GM19025 (cell line): Measurements from ENCODE around the gene ZNF383.
"Not testable (repeated sequence)": the region's sequence is repeated elsewhere in the genome, so short reads cannot be mapped to it uniquely, and the experiment has no call there.

Experiments used
- ATAC-seq: cut with Tn5 transposase; IDR thresholded peaks from one replicate; pipeline ENCODE4 v1.9.1; 2021; ENCODE audit warnings: mild to moderate bottlenecking, low read depth, moderate library complexity; ENCODE audit not compliant: unreplicated experiment

The ZNF383 gene

DNA sequence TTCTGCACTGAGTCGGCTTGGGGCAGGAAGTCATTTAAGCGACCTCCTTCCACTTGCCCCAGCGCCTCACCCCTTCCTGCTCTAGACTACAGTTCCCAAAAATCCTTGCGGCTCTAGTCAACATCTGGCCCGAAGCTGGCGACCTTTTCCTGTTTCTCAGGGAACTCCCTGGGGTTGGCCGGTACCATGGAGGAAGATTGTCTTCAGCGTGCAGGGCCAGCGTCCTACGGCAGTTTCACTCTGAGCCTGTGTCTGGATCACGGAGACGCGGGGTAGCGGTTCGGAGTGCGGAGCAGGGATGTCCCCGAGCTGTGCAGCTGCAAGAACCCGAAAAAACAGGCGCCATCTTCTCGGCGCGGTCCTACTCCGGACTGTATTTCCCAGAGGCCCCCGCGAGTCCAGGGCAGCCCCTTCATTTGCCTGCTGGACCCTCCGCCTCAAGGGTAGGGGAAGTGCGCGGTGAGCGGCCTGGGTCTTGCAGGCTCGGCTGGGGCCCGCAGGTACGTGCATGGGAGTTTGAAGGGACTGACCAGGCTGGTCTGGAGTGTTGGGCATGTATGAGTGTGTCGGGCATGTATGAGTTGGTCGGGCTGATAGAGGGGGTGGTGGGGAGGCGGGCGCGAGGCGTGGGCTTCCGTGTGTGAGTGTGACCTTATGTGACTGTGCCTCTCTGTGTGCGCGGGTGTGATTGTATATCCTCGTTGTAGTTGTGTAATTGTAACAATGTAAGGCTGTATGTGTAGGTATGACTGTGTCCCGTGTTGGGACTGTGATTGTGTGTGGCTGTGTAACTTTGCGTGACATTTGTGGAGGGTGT, at the start of gene ZNF383:
Gene ZNF383, plus strand, starts transcription at position 440 of the 817 bp plus-strand sequence. CDS start 12,240 bp downstream, outside the sequence.
- peak; percentile 80 for ATAC-seq

DNA sequence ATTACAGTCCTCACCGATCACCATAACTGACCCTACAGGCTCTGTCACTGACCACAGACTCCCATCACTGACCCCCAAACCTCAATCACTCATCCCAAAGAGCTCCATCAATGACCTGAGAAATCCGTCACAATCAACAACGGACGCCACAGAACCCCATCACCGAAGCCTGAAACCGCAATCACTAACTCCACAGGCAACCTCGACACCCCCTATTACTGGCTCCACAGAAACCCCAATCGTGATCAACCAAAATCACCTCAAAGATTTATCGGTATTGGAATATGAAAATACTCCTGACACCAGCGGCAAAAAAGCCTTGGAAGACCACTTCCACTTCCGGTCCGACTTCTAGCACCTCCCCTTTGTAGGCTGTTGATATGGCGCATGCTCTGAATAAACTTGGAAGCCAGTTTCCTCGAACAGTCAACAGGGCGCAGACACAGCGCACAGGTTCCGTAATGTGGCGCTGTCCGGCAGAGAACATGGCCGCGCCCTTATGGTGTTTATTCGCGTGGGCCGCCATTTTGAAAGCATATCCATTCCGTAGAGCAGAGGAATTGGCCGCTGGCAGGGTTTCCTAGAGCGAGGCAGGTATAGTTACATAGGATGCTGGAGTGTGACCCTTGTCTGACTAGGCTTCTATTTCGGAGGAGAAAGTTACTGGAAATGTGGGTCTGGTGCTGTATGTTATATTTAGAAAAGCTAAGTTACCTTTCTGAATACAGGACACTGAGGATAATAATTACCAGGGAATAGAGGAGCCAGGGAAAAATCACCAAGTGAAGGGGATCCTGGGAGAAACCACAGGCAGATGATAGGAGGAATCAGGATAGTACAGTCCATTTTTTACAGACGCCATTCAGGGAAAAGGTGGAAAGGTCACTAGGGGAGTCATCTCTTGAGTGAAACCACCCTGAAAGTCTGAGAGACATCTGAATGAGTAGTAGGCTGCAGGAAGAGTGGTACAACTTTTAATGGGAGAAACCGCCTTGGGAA, 45.3 kb upstream of the ZNF383 start, which contains the start of gene ZNF585A:
Gene ZNF585A, minus strand, starts transcription at position 328 of the 999 bp plus-strand sequence. CDS start 2,785 bp downstream, outside the sequence.
- peak; percentile 97 for ATAC-seq

DNA sequence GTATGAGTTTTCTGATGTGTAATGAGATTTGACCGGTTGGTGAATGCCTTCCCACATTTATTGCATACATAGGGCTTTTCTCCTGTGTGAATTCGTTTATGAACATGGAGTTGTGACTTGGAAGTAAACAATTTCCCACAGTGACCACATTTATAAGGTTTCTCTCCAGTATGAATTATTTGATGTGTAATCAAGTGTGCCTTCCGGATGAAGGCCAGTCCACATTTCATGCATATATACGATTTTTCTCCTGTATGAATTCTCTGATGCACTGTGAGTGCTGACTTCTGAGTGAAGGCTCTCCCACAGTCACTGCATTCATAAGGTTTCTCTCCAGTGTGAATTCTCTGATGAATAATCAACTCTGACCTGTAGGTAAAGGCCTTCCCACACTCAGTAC, 31.9 kb upstream of the ZNF383 start:
- ATAC-seq = not testable (repeated sequence)

DNA sequence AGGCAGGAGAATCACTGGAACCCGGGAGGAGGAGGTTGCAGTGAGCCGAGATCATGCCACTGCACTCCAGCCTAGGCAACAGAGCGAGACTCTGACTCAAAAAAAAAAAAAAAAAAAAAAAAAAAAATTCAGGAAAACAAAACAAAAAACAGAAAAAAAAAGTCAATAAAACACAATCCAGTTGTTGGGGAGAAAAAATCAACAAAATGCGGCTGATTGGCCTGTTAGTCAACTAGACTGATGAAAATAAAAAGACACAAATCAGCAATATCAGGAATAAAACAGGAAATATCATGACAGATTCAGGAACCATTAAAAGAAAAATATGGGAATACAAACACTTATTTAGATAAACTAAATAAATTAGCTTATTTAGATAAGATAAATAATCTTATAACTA, 22.8 kb upstream of the ZNF383 start:
- not testable (repeated sequence) for ATAC-seq

DNA sequence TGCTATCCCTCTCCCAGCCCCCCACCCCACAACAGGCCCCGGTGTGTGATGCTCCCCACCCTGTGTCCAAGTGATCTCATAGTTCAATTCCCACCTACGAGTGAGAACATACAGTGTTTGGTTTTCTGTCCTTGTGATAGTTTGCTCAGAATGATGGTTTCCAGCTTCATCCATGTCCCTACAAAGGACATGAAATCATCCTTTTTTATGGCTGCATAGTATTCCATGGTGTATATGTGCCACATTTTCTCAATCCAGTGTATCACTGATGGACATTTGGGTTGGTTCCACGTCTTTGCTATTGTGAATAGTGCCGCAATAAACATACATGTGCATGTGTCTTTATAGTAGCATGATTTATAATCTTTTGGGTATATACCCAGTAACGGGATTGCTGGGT, 20.9 kb upstream of the ZNF383 start:
- not testable (repeated sequence) for ATAC-seq

DNA sequence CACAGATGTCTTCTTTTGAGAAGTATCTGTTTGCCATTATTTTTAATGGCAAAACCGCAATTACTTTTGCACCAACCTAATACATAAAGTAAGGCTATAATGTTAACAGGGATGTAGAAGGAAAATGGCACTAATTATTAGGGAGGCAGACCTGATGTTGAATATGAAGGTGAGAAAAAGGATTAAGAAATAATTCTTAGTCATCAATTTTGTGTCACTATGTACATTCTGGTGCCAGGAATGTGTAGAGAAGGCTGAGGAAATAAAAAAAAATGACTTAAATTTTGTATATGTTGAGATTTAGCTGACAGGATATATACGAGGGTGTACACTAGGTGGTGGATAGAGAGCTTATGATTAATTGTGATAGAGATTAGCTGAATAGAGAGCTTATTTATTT, 20.2 kb upstream of the ZNF383 start:
- ATAC-seq = no peak

DNA sequence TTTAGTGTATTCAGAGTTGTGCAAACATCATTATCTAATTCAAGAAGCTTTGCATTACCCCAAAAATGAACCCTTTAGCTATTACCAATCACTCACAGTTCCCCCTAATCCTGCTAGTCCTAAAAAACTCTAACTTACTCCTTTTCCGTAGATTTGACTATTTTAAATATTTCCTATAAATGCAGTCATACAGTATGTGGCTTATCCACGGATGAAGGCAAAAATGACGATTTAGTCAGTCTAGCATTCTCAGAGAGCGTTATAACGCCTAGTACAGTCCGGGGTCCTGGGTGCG, 587 bp upstream of the ZNF383 start:
- no peak for ATAC-seq

DNA sequence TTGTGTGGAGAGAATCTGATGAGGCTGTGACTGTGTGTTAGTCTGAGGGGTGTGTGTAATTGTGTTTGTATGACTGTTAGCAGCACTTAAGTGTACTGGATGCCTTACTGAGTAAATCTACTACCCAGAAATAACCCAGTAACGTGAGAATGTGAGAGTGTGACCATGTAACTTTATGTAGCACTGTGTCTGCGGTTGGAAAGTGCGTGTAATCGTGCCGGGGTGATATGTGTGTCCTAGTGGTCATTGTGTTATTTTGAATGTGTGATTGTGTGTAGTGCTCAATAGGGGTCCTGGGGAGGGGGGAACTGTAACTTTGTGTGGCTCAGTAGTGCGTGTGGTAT, 550 bp downstream of the ZNF383 start:
- no peak for ATAC-seq

DNA sequence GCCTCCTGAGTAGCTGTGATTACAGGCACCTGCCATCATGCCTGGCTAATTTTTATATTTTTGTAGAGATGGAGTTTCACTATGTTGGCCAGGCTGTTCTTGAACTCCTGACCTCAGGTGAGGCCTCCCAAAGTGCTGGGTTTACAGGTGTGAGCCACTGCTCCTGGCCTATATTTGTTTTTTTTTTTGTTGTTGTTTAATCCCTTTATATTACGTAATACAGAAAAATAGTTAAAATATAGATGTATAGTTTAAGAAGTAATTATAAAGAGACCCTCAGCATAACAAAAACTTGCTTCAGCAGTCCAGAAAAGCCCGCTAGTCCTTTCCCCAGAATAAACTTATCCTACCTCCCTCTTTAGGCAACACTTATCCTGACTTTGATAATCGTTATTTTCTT, 2.4 kb downstream of the ZNF383 start:
- ATAC-seq = no peak

DNA sequence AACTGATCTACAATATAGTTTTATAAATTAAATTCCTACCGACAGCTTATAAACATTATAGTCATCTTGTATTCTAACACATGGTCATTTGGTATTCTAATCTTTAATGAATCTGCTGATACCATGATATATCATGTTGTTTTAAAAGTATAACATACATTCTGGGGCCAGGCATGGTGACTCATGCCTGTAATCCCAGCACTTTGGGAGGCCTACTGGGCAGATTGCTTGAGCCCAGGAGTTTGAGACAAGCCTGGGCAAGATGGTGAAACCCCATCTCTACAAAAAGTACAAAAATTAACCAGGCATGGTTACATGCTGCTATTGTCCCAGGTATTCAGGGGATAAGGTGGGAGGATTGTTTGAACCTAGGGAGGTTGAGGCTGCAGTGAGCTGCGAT, 3.1 kb downstream of the ZNF383 start:
- ATAC-seq = no peak

DNA sequence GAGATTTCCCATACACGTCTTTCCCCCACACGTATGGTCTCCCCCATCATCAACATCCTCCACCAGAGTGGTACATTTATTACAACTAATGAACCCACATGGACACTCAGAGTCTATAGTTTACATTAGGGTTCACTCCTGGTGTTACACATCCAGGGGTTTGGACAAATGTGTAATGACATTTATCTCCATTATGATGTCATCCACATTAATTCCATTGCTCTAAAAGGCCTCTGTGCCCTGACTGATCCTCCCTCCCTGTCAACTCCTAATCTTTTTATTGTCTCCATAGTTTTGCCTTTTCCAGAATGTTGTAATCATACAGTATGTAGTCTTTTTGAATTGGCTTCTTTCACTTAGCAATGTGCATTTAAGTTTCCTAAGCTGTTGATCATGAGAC, 8.2 kb downstream of the ZNF383 start:
- no peak for ATAC-seq

DNA sequence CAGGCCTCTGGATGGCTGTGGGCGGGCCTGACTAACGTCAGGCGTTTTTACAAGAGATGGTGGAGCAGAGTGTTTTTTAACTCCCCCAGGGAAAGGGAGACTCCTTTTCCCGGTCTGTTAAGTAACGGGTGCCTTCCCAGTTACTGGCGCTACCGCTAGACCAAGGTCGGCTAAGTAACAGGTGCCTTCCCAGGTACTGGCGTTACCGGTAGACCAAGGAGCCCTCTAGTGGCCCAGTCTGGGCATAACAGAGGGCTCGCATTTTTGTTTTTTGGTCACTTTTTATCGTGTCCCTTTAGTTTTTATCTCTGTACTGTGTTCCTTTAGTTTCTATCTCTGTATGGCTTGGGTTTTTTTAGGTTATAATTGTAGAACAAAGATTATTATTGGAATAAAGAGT, 10.0 kb downstream of the ZNF383 start:
- no peak for ATAC-seq

DNA sequence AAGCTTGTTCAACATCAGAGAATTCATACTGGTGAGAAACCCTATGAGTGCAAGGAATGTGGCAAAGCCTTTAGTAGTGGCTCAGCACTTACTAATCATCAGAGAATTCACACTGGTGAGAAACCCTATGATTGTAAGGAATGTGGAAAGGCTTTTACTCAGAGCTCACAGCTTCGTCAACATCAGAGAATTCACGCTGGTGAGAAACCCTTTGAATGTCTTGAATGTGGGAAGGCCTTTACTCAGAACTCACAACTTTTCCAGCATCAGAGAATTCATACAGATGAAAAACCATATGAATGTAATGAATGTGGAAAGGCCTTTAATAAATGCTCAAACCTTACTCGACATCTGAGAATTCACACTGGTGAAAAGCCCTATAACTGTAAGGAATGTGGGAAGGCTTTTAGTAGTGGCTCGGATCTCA, 25.2 kb downstream of the ZNF383 start:
- no peak for ATAC-seq

DNA sequence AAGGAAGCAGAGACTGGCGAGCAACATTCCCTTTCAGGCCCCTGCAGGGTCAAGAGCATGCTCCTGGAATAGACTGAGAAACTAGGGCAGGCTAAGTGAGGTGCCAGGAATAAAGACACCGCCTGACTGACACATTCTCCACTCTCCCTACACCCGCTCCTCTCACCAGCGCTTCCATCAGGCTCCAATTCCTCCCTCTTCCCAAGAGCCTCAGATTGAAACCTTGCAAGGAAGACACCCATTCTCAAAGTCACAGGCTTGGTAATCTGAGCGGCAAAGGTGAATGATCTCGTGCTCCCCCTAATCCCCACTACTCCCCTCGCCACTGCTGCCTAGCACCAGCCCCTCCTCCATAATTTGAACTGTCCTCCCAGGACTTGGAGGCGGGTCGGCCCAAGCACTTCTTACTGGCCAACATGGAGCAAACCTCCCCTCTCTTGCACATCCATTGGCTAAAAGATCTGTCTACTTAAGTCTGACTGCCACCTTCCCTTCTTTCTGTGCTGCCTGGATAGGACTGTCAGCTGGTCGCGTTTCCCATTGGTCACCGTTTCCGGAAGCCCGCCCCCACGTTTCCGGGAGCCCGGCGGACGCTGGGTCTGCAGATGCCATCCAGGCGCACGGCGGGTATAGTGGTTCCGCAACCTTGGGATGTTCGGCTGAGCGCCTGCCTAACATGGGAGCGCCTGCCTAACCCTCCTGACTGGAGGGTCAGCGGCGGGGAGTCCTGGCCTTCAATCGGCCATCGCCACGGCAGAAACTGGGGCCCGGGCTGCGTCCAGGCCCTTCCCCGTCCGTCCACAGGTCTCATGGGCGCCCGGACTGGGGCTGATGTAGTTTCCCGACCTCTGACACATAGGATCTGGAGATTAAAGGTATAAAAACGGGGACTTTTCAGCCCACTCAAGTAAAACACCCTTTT, 33.6 kb downstream of the ZNF383 start:
- ATAC-seq = no peak

DNA sequence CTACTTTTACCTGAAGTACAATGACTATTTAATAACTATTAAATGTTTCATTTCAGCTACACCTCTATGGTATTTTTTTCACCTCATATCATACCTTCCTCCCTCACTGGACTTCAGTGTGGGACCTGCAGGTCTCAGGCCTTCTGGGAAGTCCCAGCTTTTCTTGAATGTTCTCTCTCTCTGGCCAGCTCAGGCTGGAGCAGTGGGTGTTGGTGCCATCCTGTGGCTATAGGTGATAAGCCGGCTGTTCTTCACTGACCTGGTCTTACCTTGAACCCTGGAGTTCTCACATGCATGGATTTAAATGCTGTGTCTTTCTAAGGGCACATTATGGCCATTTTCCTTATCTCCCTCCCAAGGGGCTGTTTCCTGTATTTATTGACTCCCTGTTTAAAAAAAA, 45.0 kb downstream of the ZNF383 start:
- not testable (repeated sequence) for ATAC-seq

DNA sequence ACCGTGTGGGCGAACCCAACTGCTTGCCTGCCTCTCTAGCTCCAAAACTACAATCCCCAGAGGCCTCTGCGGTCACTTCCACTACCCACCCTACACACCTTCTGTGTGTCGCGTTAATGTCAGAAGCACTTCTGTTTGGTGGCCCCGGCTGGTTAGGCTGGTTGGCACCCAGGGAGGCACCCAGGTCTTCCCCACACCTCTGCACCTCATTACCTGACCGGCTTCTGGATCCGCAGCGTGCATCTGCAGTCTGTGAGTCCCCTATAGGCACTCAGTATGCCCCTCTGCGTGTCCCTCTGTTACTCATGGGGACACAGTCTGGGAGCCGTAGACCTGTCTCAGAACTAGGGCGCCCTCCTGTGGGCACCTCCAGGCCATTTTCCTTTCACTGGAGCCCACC, 49.0 kb downstream of the ZNF383 start:
- not testable (repeated sequence) for ATAC-seq

DNA sequence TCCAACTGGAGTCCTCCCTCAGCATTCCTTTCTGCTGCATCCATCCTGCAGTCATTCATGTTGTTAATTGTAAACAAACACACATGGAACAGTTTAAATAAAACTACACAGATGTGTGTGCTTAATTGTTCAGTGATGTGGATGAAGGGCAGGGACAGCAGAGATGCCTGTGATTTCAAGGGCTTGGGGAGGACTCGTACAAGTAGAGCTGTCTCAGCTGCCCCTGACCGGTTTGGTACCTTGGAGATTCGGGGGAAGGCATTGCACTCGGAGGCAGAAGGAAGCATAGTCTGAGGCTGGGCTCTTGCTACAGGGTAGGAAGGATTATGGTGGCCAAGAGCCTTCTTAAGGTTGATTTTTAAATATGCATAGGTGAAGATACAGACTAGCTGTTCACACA, 49.7 kb downstream of the ZNF383 start:
- not testable (repeated sequence) for ATAC-seq

DNA sequence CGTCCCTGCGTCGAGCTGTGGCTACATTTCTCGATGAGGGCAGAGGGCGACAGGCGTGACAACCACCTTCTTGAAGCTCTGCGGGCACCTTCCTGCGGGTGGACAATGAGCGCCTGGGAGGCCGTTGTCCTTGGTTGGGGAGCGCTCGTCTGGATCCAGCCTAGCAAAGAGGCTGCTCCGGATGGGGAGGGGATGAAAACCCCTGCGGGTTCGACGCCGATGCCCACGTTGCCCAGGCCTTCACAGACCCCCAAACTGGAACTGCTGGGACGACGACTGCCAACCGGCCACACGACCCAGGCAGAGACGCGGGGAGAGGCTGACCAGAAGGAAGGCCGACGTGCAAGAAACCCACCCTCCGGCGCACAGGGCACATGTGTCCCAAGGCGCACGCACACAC, 62.6 kb downstream of the ZNF383 start:
- ATAC-seq = not testable (repeated sequence)

DNA sequence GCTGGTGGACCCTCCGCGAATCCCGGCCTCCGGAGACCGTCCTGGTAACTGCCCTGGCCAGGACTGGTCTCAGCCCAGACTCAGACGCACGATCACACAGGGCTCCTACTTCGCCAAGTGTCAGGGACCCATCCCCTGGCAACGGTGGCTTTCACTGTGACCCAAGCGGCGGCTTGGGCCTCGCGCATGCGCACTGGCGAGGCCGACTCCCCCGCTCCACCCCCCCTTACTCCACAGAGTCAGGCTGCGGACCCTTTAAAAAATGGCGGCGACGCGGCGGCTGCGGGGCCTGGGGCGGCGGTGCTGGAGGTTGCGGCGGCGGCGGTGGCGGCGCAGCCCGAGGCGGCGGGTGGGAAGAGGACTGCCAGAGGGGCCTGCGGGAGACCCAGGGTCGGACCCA, 66.0 kb downstream of the ZNF383 start:
- not testable (repeated sequence) for ATAC-seq

DNA sequence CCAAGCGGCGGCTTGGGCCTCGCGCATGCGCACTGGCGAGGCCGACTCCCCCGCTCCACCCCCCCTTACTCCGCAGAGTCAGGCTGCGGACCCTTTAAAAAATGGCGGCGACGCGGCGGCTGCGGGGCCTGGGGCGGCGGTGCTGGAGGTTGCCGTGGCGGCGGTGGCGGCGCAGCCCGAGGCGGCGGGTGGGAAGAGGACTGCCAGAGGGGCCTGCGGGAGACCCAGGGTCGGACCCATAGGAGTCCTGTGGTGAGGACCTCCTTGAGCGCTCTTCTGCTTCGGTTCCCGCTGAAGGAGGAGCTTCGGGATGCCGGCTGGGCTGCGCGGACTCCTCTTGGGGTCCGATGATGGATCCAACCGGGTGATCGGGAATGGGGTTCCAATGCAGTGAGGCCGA, 71.2 kb downstream of the ZNF383 start:
- ATAC-seq = not testable (repeated sequence)
